ENCODE results near the gene ALKBH6. TPM values are rescaled to one million over a fixed set of nuclear protein-coding genes. Genes with fewer than 3 reads are reported as not detected.

The ALKBH6 gene
- total and polyA plus RNA-seq, 10 of the 15 experiments (the other 5 are each of a cell fraction or from before 2014, with no cell fraction given), result 1.2 to 56.5 (median 36.1) TPM

DNA sequence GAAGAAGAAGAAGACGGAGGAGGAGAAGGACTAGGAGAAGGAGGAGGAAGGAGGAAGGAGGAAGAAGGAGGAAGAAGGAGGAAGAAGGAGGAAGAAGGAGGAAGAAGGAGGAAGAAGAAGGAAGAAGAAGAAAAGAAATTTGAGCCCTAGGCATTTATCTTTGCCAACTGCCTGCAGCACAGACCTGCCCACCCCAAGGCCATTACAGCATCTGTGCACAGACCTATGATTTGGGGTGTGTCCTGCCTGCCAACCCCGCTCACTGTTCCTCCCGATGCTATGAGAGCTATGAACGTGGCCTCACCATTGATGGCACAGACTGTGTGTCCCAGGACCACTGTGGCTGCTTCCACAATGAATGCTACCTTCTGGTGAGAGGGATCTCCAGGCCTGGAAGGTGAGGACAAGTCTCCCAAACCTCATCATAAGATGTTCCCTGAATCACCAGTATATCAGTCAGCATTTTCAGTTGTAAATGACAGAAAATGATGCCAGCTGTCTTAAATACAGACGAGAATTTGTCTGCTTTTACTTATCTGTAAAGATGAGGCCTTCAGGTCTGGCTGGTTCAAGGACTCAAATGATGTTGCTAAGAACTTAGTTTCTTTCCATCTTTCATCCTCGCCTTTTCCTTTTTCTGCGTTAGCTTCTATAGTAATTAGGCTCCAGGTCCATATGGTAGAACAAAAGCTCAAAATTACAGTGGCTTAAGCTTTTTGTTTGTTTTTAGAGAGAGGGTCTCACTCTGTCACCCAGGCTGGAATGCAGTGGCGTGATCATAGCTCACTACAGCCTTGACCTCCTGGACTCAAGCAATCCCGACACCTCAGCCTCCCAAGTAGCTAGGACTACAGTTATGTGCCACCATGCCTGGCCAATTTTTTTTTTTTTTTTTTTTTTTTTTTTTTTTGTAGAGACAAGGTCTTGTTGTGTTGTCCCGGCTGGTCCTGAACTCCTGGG is 23.0 kb downstream of the ALKBH6 start:
- 47% methylated on average over 9 of the region's 10 CpGs for WGBS (ENCODE audit: insufficient coverage, insufficient replicate concordance, low lambda C conversion rate, missing lambda C conversion rate)
- SMC1A ChIA-PET (ENCODE audit: uncharacterized antibody, unreplicated experiment), result interaction anchor here (1.2 to 1.3 kb wide), 2 partner anchors 62 to 245 kb away, joined by 3 read pairs; partner anchors contain the start of genes PSENEN and U2AF1L4
- Histone ChIP-seq H3K9me3 (replicated peaks; ENCODE audit: control insufficient read depth, insufficient read depth, low read length) (no peaks in the 10 kb centered on the region), H3K36me3 (ENCODE audit: control insufficient read depth in 2 of 2, insufficient read depth in 2 of 2, low read length in 1 of 2) (no peaks in the 10 kb centered on the region), H3K27me3 (replicated peaks in 1 of 2; ENCODE audit: control insufficient read depth in 2 of 2, insufficient read depth in 2 of 2, low read length in 1 of 2) (peaks cover 0 to 2% of the 10 kb centered on the region in 2 experiments; a peak in 3 of 4 replicates), H3K4me2 (ENCODE audit: control insufficient read depth, insufficient read depth) (no peak overlapping the region), H4K20me1 (ENCODE audit: control insufficient read depth, insufficient read depth) (no peaks in the 10 kb centered on the region), H3K27ac (ENCODE audit: control insufficient read depth, insufficient read depth) (no peak overlapping the region), H2AFZ (ENCODE audit: control insufficient read depth, low read depth, low read length) (no peak overlapping the region), H3K4me3 (no peak overlapping the region), H3K4me1 (ENCODE audit: control insufficient read depth, insufficient read depth, low read length) (peaks cover 19% of the 10 kb centered on the region), H3K9ac (ENCODE audit: control insufficient read depth, insufficient read depth, low read length) (no peak overlapping the region), H3K79me2 (ENCODE audit: control insufficient read depth, insufficient read depth, low read length) (peaks cover 12% of the 10 kb centered on the region)
- no TSS peak for BruUV-seq (replicated peaks)
- RAD21 ChIA-PET (ENCODE audit: unreplicated experiment), result interaction anchor here (1.0 kb wide), 1 partner anchor 23 kb away, joined by 3 read pairs; the partner anchor contains the start of gene ALKBH6
- in situ Hi-C loops (cut with MboI), result no loop called here
- POLR2A ChIA-PET, result no interaction called here
- DNase-seq (ENCODE audit: low read depth, low spot score) (no peak), FAIRE-seq (no peak), ATAC-seq (no peak)
- intact Hi-C loops (cut with micrococcal nuclease; ENCODE audit: unreplicated experiment), result no loop called here
- TF ChIP-seq, protein P1, sequence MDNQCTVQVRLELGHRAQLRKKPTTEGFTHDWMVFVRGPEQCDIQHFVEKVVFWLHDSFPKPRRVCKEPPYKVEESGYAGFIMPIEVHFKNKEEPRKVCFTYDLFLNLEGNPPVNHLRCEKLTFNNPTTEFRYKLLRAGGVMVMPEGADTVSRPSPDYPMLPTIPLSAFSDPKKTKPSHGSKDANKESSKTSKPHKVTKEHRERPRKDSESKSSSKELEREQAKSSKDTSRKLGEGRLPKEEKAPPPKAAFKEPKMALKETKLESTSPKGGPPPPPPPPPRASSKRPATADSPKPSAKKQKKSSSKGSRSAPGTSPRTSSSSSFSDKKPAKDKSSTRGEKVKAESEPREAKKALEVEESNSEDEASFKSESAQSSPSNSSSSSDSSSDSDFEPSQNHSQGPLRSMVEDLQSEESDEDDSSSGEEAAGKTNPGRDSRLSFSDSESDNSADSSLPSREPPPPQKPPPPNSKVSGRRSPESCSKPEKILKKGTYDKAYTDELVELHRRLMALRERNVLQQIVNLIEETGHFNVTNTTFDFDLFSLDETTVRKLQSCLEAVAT (IDR thresholded peaks at IDR 0.05), result no peak
- TF ChIP-seq, protein P2, sequence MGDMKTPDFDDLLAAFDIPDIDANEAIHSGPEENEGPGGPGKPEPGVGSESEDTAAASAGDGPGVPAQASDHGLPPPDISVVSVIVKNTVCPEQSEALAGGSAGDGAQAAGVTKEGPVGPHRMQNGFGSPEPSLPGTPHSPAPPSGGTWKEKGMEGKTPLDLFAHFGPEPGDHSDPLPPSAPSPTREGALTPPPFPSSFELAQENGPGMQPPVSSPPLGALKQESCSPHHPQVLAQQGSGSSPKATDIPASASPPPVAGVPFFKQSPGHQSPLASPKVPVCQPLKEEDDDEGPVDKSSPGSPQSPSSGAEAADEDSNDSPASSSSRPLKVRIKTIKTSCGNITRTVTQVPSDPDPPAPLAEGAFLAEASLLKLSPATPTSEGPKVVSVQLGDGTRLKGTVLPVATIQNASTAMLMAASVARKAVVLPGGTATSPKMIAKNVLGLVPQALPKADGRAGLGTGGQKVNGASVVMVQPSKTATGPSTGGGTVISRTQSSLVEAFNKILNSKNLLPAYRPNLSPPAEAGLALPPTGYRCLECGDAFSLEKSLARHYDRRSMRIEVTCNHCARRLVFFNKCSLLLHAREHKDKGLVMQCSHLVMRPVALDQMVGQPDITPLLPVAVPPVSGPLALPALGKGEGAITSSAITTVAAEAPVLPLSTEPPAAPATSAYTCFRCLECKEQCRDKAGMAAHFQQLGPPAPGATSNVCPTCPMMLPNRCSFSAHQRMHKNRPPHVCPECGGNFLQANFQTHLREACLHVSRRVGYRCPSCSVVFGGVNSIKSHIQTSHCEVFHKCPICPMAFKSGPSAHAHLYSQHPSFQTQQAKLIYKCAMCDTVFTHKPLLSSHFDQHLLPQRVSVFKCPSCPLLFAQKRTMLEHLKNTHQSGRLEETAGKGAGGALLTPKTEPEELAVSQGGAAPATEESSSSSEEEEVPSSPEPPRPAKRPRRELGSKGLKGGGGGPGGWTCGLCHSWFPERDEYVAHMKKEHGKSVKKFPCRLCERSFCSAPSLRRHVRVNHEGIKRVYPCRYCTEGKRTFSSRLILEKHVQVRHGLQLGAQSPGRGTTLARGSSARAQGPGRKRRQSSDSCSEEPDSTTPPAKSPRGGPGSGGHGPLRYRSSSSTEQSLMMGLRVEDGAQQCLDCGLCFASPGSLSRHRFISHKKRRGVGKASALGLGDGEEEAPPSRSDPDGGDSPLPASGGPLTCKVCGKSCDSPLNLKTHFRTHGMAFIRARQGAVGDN (IDR thresholded peaks at IDR 0.05), result no peak
- no peak for TF ChIP-seq MXI1 (IDR thresholded peaks at IDR 0.05; ENCODE audit: low read depth, low read length)
- TF ChIP-seq SREBF2 (IDR thresholded peaks at IDR 0.05; ENCODE audit: low read length), result no peak
- TF ChIP-seq EED (IDR thresholded peaks at IDR 0.05; ENCODE audit: low read depth), result no peak
- TF ChIP-seq TAF1 (IDR thresholded peaks at IDR 0.05; ENCODE audit: borderline replicate concordance, low read depth, low read length), result no peak
- TF ChIP-seq, protein P3, sequence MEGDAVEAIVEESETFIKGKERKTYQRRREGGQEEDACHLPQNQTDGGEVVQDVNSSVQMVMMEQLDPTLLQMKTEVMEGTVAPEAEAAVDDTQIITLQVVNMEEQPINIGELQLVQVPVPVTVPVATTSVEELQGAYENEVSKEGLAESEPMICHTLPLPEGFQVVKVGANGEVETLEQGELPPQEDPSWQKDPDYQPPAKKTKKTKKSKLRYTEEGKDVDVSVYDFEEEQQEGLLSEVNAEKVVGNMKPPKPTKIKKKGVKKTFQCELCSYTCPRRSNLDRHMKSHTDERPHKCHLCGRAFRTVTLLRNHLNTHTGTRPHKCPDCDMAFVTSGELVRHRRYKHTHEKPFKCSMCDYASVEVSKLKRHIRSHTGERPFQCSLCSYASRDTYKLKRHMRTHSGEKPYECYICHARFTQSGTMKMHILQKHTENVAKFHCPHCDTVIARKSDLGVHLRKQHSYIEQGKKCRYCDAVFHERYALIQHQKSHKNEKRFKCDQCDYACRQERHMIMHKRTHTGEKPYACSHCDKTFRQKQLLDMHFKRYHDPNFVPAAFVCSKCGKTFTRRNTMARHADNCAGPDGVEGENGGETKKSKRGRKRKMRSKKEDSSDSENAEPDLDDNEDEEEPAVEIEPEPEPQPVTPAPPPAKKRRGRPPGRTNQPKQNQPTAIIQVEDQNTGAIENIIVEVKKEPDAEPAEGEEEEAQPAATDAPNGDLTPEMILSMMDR (IDR thresholded peaks at IDR 0.05 in 2 of 3, conservative IDR thresholded peaks at IDR 0.05 in 1 of 3; ENCODE audit: control insufficient read depth in 2 of 3, extremely low read depth in 1 of 3, insufficient read depth in 1 of 3, low read depth in 3 of 3, low read length in 3 of 3), result no peak
- no peak for TF ChIP-seq ZNF217 (IDR thresholded peaks at IDR 0.05)
- TF ChIP-seq NR2C1 (IDR thresholded peaks at IDR 0.05), result no peak
- no peak for TF ChIP-seq FOXK2 (IDR thresholded peaks at IDR 0.05)
- TF ChIP-seq ZNF274 (IDR thresholded peaks at IDR 0.05; ENCODE audit: insufficient read depth, insufficient read length), result no peak
- TF ChIP-seq CBFB (IDR thresholded peaks at IDR 0.05; ENCODE audit: low read depth), result no peak
- TF ChIP-seq NFXL1 (IDR thresholded peaks at IDR 0.05; ENCODE audit: borderline replicate concordance), result no peak
- CTCF ChIA-PET, result no interaction called here
